Neural cell (in vitro differentiated cells): ENCODE measurements around the gene H19.

Source experiments
- EP300 ChIP-seq: fragments of 450-650 bp; conservative IDR thresholded peaks from 2 replicates; pipeline ENCODE4 v1.6.1; 2014; ENCODE audit warnings: antibody characterized with exemption, mild to moderate bottlenecking, moderate library complexity; ENCODE audit not compliant: poor library complexity, severe bottlenecking
- EZH2 ChIP-seq: fragments of 200-600, 300-800 bp; shearing (Covaris generic), sonication (generic); IDR thresholded peaks from 2 replicates; pipeline ENCODE4 v1.6.1; 2014; ENCODE audit warnings: antibody characterized with exemption, low read length, borderline replicate concordance, mild to moderate bottlenecking; ENCODE audit not compliant: insufficient read depth, poor library complexity, severe bottlenecking
- RAD21 ChIP-seq: fragments of 450-650 bp; conservative IDR thresholded peaks from 2 replicates; pipeline ENCODE4 v1.6.1; 2014; ENCODE audit warnings: antibody characterized with exemption, mild to moderate bottlenecking, moderate library complexity
- TF ChIP-seq, protein P1 (sequence below): fragments of 450-650 bp; IDR thresholded peaks from 2 replicates; pipeline ENCODE4 v1.5.1; 2014; ENCODE audit warnings: antibody characterized with exemption, mild to moderate bottlenecking, moderate library complexity; ENCODE audit not compliant: poor library complexity, severe bottlenecking
- TF ChIP-seq, protein P2 (sequence below): IDR thresholded peaks from 2 replicates; pipeline ENCODE4 v1.6.1; 2012; ENCODE audit warnings: borderline replicate concordance

DNA sequence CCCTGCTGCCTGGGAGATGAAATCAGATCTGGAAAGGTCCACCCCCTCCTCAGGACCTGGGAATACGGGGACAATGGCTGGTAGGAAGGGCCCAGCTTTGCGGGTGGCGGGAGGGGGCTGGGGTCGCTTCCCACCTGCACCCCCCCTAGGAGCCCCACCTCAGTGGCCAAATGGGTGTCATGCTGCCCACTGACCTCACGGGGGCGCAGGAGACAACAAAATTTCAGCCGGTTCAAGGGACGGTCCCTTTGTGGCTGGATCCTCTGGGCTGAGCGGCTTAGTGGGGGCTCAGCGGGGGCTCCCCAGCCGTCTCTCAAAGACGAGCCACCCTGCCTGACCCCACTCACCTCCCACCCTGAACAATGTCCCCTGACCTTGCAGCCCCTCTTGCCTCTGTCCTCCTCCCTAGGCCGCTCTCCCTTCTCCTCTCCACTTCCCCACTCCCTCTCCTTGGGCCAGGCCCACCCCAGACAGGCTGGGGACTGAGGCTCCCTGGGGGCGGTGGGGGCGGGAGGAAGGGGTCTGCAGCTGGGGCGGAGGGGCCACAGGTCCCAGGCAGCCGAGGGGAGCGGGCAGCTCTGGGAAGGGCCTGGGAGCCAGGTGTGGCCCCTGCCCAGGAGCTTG is 39.3 kb upstream of the H19 start:
- TF ChIP-seq, protein P1, sequence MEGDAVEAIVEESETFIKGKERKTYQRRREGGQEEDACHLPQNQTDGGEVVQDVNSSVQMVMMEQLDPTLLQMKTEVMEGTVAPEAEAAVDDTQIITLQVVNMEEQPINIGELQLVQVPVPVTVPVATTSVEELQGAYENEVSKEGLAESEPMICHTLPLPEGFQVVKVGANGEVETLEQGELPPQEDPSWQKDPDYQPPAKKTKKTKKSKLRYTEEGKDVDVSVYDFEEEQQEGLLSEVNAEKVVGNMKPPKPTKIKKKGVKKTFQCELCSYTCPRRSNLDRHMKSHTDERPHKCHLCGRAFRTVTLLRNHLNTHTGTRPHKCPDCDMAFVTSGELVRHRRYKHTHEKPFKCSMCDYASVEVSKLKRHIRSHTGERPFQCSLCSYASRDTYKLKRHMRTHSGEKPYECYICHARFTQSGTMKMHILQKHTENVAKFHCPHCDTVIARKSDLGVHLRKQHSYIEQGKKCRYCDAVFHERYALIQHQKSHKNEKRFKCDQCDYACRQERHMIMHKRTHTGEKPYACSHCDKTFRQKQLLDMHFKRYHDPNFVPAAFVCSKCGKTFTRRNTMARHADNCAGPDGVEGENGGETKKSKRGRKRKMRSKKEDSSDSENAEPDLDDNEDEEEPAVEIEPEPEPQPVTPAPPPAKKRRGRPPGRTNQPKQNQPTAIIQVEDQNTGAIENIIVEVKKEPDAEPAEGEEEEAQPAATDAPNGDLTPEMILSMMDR: no peak
- TF ChIP-seq EP300: no peak
- no peak for TF ChIP-seq RAD21
- no peak for TF ChIP-seq EZH2
- TF ChIP-seq, protein P2, sequence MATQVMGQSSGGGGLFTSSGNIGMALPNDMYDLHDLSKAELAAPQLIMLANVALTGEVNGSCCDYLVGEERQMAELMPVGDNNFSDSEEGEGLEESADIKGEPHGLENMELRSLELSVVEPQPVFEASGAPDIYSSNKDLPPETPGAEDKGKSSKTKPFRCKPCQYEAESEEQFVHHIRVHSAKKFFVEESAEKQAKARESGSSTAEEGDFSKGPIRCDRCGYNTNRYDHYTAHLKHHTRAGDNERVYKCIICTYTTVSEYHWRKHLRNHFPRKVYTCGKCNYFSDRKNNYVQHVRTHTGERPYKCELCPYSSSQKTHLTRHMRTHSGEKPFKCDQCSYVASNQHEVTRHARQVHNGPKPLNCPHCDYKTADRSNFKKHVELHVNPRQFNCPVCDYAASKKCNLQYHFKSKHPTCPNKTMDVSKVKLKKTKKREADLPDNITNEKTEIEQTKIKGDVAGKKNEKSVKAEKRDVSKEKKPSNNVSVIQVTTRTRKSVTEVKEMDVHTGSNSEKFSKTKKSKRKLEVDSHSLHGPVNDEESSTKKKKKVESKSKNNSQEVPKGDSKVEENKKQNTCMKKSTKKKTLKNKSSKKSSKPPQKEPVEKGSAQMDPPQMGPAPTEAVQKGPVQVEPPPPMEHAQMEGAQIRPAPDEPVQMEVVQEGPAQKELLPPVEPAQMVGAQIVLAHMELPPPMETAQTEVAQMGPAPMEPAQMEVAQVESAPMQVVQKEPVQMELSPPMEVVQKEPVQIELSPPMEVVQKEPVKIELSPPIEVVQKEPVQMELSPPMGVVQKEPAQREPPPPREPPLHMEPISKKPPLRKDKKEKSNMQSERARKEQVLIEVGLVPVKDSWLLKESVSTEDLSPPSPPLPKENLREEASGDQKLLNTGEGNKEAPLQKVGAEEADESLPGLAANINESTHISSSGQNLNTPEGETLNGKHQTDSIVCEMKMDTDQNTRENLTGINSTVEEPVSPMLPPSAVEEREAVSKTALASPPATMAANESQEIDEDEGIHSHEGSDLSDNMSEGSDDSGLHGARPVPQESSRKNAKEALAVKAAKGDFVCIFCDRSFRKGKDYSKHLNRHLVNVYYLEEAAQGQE: no peak
